ENCODE results near the gene RFWD3. TPM values are rescaled to one million over a fixed set of nuclear protein-coding genes. Genes with fewer than 3 reads are reported as not detected.
"Not testable (repeated sequence)": the region's sequence is repeated elsewhere in the genome, so short reads cannot be mapped to it uniquely, and the experiment has no call there.

RFWD3 gene
- total RNA-seq, 1 donor from 2014 or later, result 96.9 TPM

DNA sequence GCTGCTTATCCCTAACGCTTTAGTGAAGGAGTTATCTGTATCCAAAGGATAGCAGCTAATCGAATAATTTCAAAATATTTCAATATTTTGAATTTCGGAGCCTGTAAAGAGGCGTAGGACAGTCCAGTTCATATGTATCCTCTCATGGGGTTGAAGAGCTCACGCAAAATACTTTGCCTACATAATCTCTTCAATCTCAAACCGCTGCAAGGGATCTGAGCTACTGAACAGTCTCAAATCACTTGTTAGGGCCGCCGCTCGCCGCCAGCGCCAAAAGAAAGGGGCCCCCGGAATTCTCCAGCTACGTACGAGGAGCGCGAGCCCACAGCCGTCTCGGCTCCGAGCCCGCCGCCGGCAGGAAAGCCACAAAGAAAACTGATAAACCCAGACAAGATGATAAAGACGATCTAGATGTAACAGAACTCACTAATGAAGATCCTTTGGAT is 601 bp upstream of the RFWD3 start:
- intact Hi-C loops (cut with micrococcal nuclease), result loop anchor here (1.0 to 5.0 kb wide), 5 partner anchors 29 to 982 kb away; partner anchors contain the start of genes GABARAPL2, MLKL and PSMD7

DNA sequence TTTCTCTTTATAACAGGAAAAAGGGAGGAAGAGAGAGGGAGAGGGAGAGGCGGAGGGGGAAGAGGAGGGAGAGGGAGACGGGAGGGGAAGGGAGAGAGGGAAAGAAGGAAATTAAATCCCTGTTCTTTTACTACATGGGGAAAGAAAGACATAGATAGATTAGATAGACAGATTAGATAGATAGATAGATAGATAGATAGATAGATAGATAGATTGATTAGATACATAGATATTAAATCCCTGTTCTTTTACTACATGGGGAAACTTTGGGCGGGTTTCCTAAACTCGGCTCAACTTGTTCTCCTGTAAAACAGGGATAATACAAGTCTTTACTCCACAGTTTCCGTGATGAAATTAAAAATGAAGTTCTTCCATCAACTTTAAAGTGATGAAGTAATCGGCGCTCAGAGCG is 661 bp downstream of the RFWD3 start:
- intact Hi-C loops (cut with micrococcal nuclease), result loop anchor here (1.0 to 5.0 kb wide), 7 partner anchors 35 to 983 kb away; partner anchors contain the start of genes GABARAPL2, GLG1, MLKL and PSMD7

- intact Hi-C loops (cut with micrococcal nuclease), result no loop called here
Measured at GRCh38 chr16:74661064-74661463, 5.6 kb downstream of the RFWD3 start.

- intact Hi-C loops (cut with micrococcal nuclease), result no loop called here
Measured at GRCh38 chr16:74660383-74660782, 6.3 kb downstream of the RFWD3 start.

- intact Hi-C loops (cut with micrococcal nuclease), result no loop called here
Measured at GRCh38 chr16:74659041-74659440, 7.6 kb downstream of the RFWD3 start.

- intact Hi-C loops (cut with micrococcal nuclease), result no loop called here
Measured at GRCh38 chr16:74657870-74658642, 8.6 kb downstream of the RFWD3 start.

DNA sequence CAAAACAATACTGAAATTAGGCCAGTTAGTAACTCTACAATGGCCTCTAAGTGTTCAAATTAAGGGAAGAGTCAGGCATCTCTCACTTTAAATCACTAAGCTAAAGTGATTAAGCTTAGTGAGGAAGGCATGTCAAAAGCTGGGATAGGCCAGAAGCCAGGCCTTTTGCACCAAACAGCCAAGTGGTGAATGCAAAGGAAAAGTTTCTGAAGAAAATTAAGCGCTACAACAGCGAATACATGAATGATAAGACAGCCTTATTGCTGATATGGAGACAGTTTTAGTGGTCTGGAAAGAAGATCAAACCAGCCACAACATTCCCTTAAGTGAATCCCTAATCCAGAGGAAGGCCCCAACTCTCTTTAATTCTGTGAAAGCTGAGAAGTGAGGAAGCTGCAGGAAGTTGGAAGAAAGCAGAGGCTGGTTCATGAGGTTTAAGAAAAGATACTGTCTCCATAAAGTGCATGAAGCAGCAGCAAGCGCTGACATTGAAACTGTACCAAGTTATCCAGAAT is 12.1 kb downstream of the RFWD3 start:
- intact Hi-C loops (cut with micrococcal nuclease), result no loop called here

- intact Hi-C loops (cut with micrococcal nuclease), result not testable (repeated sequence)
Measured at GRCh38 chr16:74652883-74653282, 13.8 kb downstream of the RFWD3 start.

DNA sequence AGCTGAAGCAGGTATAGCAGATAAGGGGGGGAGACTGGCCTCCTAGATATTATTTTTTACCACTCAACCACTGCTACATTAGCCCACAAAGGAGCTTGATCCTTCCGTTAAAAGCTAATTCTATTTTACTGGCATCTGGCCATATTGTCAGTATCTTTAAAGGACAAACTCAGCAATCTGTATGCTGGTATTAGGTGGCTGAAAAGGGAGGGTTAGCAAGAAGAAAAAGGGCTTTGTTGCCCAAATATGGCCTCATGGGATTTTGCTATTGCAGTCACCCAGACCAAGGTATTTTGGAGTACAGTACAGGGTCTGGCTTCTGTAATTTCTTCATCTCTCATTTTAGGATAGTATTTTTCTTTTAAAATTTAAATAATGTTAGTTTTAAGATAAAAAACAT is 14.4 kb downstream of the RFWD3 start:
- intact Hi-C loops (cut with micrococcal nuclease), result no loop called here

DNA sequence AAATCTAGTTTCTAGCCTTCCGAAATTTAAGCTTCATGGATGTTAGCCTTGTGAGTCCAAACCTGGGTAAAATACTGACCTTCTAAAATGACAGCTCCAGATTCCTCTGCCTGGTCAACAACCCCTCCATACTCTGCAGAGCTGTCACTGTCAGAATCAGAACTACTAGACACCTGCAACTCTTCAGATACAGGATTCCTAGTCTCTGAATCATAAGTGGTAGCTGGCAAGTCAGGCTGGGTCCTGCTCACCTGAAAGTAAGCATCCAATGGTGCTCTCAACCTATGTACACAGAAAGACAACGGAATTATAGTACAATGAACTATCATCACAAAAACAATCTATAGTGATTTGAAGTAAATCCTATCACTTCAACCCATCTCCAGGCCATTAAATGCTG is 14.8 kb downstream of the RFWD3 start:
- intact Hi-C loops (cut with micrococcal nuclease), result no loop called here

- intact Hi-C loops (cut with micrococcal nuclease), result no loop called here
Measured at GRCh38 chr16:74650966-74651567, 15.6 kb downstream of the RFWD3 start.

GRCh38 chr16:74649839-74650504 is 16.7 kb downstream of the RFWD3 start:
- intact Hi-C loops (cut with micrococcal nuclease), result no loop called here

DNA sequence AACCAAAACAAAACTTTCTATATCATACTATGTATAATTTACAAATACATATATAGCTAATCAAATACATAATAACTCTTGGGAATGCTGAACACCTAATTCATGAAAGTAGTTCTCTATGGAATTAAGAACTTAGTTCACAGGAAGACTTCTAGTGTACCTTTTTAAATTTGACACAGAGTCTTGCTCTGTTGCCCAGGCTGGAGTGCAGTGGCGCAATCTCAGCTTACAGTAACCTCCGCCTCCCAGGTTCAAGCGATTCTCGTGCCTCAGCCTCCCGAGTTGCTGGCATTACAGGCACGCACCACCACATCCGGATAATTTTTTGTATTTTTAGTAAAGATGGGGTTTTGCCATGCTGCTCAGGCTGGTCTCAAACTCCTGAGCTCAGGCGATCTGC is 24.7 kb downstream of the RFWD3 start:
- intact Hi-C loops (cut with micrococcal nuclease), result no loop called here

GRCh38 chr16:74637742-74638453 is 28.8 kb downstream of the RFWD3 start:
- intact Hi-C loops (cut with micrococcal nuclease), result no loop called here

DNA sequence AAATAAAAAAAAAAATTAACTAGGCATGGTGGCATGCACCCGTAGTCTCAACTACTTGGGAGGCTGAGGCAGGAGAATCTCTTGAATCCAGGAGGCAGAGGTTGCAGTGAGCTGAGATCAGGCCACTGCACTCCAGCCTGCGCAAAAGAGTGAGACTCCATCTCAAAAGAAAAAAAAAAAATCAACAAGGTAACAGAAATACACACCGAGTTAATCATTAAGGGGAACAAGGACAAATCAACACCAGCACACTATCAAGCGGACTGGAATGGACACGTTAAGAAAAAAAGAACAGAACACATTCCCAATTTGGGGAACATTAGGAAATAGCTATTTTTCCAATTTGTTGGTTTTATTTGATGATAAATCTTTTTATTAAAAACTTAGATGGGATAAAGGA is 31.4 kb downstream of the RFWD3 start:
- intact Hi-C loops (cut with micrococcal nuclease), result no loop called here

GRCh38 chr16:74633686-74634085 is 33.0 kb downstream of the RFWD3 start:
- intact Hi-C loops (cut with micrococcal nuclease), result no loop called here

GRCh38 chr16:74627506-74628220 is 39.0 kb downstream of the RFWD3 start:
- intact Hi-C loops (cut with micrococcal nuclease), result no loop called here

DNA sequence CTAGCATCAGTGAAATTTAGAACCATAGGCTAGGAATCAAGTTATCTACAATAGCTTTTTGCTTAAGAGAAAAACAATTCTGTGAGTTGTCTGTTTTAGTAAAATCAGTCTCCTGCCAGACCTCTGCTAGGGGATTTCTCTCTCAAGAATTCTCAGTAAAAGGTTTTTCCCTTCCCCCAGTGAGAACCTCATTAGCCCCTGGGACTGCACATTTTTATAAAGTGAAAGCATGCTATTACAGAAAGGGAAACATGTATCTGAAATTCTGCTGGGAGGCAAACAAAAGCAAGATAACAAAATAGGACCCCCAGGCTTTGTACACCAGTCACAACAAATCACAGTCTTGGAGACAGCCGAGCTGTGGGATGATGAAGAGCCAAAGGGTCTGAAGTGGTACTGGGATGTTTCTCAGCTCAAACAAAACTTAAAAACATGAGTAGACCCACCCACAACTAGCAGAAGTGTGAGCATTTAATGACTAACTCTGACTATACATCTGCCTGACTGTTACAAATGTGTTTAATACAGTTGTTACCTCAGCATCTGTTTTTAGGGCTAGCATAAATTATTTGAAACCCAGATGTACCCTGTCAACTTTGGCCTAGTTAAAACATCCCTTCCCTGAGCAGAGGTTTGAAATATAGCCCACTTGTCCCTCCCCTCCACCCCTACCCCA is 39.8 kb downstream of the RFWD3 start:
- intact Hi-C loops (cut with micrococcal nuclease), result no loop called here

DNA sequence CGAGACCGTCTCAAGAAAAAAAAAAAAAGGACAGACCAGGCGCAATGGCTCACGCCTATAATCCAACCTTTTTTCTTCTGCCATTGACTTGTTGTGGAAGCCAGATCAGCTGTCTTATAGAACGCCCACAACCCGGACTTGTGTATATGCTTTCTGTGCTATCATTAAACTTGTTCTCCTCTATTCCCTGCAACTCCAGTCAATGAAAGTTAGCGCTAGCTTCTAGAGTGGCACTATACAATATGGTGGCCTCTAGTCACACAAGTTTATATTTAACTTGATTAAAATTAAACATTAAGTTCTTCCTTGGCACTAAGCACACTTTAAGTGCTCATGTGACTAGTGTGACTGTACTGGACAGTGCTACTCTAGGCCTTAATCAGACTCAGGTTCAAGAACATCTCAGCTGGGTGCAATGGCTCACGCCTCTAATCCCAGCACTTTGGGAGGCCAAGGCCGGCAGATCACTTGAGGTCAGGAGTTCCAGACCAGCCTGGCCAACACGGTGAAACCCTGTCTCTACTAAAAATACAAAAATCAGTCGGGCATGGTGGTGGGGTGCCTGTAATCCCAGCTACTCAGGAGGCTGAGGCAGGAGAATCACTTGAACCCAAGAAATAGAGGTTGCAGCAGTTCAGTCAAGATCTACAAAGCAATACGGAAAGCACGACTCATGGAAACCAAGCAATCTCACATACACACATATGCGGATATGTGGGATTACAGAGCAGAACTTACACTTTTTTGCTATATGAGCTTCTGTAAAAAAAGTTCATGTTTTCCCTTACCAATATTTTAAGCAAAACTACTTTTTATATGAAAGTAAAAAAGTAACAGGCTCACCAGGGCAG is 41.0 kb downstream of the RFWD3 start:
- intact Hi-C loops (cut with micrococcal nuclease), result no loop called here
